Activated CD4-positive, alpha-beta T cell treated with anti-CD3 and anti-CD28 coated beads for 1 hour (primary cell): ENCODE results near the gene CAV3.

ENCODE experiments used
- DNase-seq: peaks from one replicate; pipeline ENCODE4 v3.0.0-alpha.2; 2020

CAV3 gene

DNA sequence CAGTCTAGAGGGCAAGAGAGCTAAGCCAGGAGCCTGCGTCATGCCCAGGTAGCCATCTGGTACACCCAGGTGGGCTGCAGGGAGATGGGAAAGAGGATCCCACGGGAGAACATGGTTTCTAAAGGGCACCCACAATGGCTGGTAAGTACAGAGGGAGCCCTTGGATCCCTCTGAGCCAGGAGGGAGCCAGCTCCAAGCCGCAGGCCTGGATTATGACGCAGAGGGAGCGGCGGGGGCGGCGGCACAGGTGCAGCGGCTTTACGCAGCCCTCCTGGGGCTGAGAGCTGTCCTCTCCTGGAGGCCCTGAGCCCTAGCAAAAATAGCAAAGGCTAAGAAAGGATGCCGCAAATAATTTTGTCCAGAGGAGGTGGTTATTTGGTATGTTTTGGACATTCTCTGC, 2.8 kb downstream of the CAV3 start:
- DNase-seq: no peak

DNA sequence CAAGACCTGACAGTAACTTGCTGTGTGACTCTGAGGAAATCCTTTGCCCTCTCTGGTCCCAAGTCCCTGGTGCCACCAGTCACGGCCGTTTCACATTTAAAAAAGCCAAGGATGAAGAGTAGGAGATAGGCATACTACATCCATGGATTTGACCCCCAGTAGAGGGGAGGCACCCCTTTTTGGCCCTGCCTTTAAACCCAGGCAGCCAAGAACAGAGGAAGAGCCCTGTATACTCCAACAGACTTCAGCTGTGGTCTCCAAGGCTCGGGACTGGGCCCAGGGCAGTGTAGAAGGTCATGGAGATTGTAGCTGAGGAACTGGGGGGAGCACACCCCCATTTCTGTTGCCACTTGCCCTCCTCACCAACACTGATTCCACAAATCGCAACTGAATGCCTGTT, 3.7 kb downstream of the CAV3 start:
- DNase-seq: no peak

DNA sequence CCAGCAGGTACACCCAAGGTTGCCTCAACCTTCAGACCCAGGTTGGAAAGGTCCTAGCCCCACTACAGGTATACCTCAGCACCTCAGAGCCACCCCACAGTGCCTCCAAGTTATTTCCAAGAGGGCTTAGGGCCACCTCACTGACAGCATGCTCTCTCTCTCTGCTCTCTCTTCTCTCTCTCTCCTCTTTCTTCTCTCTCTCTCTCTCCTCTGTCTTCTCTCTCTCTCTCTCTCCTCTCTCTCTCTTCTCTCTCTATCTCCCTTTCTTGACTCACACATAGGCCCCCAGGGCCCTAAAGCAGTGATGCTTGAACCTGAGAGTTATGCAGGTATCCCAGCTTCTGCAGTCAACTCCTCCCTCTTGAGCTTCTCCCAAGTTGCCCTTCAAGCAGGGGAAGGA, 4.2 kb downstream of the CAV3 start:
- no peak for DNase-seq

- DNase-seq: no peak
Measured at GRCh38 chr3:8738639-8739038, 5.0 kb downstream of the CAV3 start.

GRCh38 chr3:8739757-8740504, 6.3 kb downstream of the CAV3 start:
- DNase-seq: no peak

GRCh38 chr3:8741581-8742261, 8.1 kb downstream of the CAV3 start:
- no peak for DNase-seq

GRCh38 chr3:8743021-8743601, 9.5 kb downstream of the CAV3 start:
- DNase-seq: no peak

DNA sequence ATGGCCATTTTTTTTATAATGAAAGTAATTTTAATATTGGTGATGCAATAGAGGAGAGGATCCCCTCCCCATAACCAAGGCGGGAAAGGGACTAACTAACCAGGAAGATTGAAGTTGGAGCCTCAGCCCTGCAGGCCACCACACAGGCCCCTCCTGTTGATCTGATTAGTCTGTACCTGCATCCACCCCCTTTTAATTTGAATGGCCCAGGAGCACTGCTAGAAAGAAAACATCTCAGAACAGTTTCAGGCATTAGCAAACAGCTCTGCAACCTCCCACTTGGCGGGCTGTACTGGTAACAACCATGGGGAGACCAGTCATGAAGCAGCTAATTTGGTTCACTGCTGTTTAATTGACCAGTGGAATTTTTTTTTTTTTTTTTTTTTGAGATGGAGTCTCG, 10.3 kb downstream of the CAV3 start:
- DNase-seq: no peak

DNA sequence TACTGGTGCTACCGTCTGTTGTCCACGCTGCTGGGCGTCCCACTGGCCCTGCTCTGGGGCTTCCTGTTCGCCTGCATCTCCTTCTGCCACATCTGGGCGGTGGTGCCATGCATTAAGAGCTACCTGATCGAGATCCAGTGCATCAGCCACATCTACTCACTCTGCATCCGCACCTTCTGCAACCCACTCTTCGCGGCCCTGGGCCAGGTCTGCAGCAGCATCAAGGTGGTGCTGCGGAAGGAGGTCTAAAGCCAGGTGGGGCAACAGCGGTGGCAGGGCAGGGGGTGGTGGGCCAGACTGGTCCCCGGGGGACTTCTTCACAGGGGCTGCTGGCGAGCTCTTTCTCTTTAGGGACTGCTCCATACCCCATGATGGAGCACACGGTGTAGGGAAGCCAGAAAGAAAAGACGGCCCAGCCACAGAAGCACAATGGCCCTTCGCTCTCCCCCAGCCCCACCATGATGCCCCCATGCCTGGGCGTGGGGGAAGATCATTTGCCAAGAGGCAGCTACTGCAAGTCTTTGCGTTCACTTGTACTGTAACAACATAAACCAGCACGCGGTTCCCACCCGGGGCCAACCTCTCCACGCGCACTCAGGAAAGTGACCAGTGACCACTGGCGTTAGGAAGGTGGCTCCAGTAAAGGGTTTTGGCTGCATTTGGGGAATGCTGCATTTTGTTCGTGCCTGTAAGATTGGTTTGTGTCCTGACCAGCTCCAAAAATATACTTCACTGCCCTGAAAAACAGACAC, 12.2 kb downstream of the CAV3 start:
- no peak for DNase-seq

DNA sequence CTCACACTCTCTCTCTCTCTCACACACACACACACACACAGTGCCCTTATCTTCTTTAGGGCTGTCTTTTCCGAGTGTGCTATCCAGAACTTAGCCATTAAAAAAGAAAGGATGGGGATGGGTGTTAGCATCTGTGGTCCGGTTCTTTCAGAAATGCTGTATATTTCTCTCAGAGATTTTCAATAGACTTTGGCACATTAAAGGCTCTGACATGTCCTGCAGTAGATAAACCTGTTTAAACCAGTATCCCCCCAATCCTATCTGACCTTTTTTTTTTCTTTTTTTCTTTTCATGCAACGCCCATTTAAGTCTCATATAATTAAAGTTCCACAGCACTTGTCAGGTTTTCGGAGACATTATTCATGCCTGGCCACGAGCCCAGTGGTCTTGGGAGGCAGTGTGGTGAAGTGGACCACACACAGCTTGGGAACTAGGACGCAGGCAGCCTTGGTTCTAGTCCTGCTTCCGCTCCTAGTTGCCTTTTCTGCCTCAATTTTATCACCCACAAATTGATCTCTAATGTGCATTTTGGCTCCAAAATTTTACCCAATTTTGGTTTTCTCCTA, 13.3 kb downstream of the CAV3 start:
- no peak for DNase-seq

GRCh38 chr3:8749316-8749715, 15.7 kb downstream of the CAV3 start:
- no peak for DNase-seq

DNA sequence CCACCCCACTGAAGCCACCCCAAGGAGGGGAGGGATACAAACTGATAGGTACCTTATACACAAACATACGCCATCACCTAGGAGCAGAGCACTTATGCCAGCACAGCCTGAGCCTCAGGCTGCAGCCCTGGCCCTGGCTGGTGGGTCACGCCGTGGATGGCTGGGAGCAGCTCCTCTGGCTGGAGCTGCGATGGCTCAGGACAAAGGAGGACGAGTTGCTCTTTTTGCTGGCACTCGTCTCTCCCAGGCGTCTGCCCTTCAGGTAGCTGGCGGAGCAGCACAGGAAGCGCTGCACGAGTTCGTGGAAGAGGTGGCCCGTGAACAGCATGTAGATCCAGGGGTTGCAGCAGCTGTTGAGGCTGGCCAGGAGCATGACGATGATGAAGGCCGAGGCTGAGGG, 19.2 kb downstream of the CAV3 start:
- no peak for DNase-seq

DNA sequence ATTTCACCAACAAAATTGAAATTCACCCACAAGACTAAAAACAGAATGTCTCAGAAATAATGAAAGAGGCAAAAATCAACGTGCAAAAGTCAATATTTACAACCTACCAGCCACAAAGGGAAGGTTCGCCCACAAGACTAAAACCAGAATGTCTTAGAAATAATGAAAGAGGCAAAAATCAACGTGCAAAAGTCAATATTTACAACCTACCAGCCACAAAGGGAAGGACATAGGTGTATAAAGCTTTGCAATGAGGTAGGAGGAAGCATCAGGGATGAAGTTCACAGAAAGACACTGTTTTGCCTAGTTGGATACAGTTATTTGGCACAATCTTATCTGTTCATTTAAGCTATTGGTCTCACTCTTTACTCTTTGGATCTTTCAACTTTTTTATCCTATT, 21.5 kb downstream of the CAV3 start:
- DNase-seq: no peak

GRCh38 chr3:8755564-8756237, 22.1 kb downstream of the CAV3 start:
- DNase-seq: no peak

DNA sequence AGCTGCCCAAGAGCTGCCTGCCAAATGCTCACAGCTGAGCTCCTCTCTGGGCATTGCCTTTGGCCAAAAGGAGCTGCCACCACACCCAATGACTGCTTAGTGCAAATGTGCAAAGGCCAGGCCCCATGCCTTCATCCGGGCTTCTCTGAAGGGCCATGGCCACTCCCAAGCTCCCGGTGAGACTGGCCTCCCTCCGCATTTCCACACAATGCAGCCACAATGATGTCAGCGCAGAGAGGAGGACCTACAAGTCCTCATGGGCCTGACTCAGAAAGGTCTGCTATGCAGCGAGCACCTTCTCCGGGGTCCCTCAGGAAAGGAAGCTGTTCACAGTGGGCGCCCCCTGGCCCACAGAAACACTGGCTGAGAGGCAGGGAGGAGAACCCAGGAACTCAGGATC, 23.1 kb downstream of the CAV3 start:
- no peak for DNase-seq

DNA sequence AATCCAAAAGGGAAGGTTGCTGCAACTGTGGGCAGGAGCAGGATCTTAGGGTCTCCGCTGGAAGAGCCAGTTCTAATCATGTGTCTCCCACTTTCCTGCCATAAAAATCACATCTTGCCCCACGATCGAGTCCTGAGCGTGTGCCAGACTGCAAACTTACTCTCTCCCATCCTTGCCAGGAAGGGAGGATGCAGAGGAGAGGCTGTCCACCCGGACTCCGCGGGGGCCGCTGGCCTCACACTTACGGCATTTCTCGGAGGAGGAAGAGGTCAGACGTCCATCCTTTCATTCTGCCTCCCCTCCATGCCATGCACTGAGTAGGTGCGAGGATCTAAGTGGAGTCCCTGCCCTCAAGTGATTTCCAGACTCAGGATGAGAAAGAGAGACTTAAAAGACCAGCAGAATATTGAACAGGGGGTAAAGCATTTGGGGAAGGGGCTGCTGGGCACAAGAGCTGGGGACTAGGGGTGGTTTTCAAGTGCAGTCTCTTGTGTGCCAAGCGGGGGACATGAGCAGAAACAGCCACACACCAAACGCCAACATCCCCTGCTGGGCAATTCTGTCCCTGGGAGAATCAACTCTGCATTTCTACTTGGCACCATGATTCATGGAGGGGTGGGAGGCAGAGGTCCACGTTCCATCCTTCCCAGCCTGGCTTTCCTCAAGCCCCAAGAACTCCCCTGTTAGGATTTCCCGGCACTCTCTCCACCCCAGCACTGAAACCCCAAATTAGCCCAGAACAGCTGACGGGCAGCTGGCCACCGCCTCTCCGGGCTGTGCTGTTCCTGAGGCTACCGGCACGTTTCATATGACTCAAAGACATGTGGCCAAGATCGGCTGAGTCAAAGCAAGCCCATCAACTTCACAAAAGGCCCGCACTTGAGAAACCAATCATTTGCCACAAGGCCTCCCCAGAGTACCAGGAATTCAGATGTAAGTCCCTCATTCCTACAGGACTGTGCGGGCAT, 24.2 kb downstream of the CAV3 start:
- DNase-seq: no peak

GRCh38 chr3:8759038-8759707, 25.6 kb downstream of the CAV3 start:
- no peak for DNase-seq

- DNase-seq: no peak
Measured at GRCh38 chr3:8760091-8760490, 26.5 kb downstream of the CAV3 start.

GRCh38 chr3:8760506-8760905, 26.9 kb downstream of the CAV3 start:
- DNase-seq: no peak

GRCh38 chr3:8761866-8762265, 28.3 kb downstream of the CAV3 start:
- DNase-seq: no peak
